ENCODE results near the gene RRM2. TPM values are rescaled to one million over a fixed set of nuclear protein-coding genes. Genes with fewer than 3 reads are reported as not detected.

The RRM2 gene
- total RNA-seq, 1 experiment from 2014 or later: 129 TPM

DNA sequence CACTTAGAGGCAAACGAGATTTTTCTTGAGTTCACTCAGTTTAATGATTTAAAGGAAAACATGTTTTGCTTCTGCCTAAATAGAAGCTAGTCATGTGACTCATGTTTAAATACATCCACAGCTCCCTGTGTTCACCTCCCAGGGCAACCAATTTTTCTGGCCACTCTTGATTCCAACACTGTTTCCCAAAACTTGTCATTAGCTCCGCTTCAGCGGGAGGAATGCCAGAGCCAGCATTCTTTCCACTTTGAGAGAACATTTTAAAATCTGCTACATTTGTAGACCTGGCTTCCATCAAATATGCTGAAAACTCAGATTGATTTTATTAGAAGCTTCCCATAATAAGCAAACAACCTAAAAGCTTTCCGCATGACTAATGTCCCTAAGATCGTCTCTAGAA, 39.5 kb upstream of the RRM2 start (continued):
- TF ChIP-seq, protein P1, sequence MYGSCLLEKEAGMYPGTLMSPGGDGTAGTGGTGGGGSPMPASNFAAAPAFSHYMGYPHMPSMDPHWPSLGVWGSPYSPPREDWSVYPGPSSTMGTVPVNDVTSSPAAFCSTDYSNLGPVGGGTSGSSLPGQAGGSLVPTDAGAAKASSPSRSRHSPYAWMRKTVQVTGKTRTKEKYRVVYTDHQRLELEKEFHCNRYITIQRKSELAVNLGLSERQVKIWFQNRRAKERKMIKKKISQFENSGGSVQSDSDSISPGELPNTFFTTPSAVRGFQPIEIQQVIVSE (CRISPR knock-in tag; IDR thresholded peaks at IDR 0.05; ENCODE audit: borderline replicate concordance): no peak
- TF ChIP-seq RELA (CRISPR knock-in tag; IDR thresholded peaks at IDR 0.05; ENCODE audit: borderline replicate concordance) (no peak), SP1 (CRISPR knock-in tag; conservative IDR thresholded peaks at IDR 0.05) (no peak), NR2C2 (CRISPR knock-in tag; IDR thresholded peaks at IDR 0.05) (no peak), NFYB (CRISPR knock-in tag; conservative IDR thresholded peaks at IDR 0.05; ENCODE audit: low read depth) (no peak), GRHL2 (CRISPR knock-in tag; IDR thresholded peaks at IDR 0.05; ENCODE audit: insufficient replicate concordance, severe bottlenecking) (no peak), ELF4 (CRISPR knock-in tag; IDR thresholded peaks at IDR 0.05; ENCODE audit: low read depth) (no peak), NR1H2 (CRISPR knock-in tag; IDR thresholded peaks at IDR 0.05) (no peak), ZNF263 (CRISPR knock-in tag; IDR thresholded peaks at IDR 0.05; ENCODE audit: low read depth) (no peak)
- TF ChIP-seq, protein P2, sequence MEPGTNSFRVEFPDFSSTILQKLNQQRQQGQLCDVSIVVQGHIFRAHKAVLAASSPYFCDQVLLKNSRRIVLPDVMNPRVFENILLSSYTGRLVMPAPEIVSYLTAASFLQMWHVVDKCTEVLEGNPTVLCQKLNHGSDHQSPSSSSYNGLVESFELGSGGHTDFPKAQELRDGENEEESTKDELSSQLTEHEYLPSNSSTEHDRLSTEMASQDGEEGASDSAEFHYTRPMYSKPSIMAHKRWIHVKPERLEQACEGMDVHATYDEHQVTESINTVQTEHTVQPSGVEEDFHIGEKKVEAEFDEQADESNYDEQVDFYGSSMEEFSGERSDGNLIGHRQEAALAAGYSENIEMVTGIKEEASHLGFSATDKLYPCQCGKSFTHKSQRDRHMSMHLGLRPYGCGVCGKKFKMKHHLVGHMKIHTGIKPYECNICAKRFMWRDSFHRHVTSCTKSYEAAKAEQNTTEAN (CRISPR knock-in tag; IDR thresholded peaks at IDR 0.05): no peak
- TF ChIP-seq, protein P3, sequence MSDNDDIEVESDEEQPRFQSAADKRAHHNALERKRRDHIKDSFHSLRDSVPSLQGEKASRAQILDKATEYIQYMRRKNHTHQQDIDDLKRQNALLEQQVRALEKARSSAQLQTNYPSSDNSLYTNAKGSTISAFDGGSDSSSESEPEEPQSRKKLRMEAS (CRISPR knock-in tag; IDR thresholded peaks at IDR 0.05): no peak
- TF ChIP-seq, protein P4, sequence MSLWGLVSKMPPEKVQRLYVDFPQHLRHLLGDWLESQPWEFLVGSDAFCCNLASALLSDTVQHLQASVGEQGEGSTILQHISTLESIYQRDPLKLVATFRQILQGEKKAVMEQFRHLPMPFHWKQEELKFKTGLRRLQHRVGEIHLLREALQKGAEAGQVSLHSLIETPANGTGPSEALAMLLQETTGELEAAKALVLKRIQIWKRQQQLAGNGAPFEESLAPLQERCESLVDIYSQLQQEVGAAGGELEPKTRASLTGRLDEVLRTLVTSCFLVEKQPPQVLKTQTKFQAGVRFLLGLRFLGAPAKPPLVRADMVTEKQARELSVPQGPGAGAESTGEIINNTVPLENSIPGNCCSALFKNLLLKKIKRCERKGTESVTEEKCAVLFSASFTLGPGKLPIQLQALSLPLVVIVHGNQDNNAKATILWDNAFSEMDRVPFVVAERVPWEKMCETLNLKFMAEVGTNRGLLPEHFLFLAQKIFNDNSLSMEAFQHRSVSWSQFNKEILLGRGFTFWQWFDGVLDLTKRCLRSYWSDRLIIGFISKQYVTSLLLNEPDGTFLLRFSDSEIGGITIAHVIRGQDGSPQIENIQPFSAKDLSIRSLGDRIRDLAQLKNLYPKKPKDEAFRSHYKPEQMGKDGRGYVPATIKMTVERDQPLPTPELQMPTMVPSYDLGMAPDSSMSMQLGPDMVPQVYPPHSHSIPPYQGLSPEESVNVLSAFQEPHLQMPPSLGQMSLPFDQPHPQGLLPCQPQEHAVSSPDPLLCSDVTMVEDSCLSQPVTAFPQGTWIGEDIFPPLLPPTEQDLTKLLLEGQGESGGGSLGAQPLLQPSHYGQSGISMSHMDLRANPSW (CRISPR knock-in tag; conservative IDR thresholded peaks at IDR 0.05; ENCODE audit: low read depth): no peak

DNA sequence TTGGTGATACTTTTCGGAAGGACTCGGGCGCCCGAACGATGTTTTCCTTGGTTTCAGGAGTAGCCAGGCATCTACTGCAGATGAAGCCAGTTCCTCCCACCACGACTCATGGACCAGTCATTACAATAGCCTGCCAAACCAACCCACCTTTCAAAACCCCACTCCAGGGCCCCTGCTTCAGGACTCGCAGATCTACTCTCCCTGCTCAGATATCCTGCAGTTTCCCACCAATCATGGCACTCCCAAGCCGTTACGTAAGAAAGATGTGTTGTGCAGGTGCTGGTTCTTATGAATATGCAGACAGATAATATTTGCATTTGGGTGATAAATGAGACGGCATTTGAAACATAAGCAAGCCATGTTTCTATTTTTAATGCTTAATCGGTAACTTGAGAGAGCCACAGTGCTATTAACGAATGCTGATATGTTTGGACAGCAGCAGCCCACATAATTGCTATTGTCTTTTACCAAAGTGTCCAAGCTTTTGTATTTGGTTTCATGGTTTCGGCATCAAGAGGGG, 38.8 kb upstream of the RRM2 start:
- no peak overlapping the region for H3K4me3 Mint-ChIP-seq

More for the DNA sequence above, 38.8 kb upstream of the RRM2 start:
- no peaks in the 10 kb centered on the region; the same call in 1 of the 2 replicates for H3K36me3 Mint-ChIP-seq
- peaks cover 18% of the 10 kb centered on the region for H3K4me1 Mint-ChIP-seq
- peaks cover 36% of the 10 kb centered on the region for H3K27me3 Mint-ChIP-seq (ENCODE audit: low read depth)
- no peak for ATAC-seq
- H3K27ac Mint-ChIP-seq: no peak overlapping the region
- TF ChIP-seq ZNF396 (CRISPR knock-in tag; IDR thresholded peaks at IDR 0.05; ENCODE audit: borderline replicate concordance): no peak
- no peak for TF ChIP-seq HMGA2 (CRISPR knock-in tag; IDR thresholded peaks at IDR 0.05)
- TF ChIP-seq, protein P5, sequence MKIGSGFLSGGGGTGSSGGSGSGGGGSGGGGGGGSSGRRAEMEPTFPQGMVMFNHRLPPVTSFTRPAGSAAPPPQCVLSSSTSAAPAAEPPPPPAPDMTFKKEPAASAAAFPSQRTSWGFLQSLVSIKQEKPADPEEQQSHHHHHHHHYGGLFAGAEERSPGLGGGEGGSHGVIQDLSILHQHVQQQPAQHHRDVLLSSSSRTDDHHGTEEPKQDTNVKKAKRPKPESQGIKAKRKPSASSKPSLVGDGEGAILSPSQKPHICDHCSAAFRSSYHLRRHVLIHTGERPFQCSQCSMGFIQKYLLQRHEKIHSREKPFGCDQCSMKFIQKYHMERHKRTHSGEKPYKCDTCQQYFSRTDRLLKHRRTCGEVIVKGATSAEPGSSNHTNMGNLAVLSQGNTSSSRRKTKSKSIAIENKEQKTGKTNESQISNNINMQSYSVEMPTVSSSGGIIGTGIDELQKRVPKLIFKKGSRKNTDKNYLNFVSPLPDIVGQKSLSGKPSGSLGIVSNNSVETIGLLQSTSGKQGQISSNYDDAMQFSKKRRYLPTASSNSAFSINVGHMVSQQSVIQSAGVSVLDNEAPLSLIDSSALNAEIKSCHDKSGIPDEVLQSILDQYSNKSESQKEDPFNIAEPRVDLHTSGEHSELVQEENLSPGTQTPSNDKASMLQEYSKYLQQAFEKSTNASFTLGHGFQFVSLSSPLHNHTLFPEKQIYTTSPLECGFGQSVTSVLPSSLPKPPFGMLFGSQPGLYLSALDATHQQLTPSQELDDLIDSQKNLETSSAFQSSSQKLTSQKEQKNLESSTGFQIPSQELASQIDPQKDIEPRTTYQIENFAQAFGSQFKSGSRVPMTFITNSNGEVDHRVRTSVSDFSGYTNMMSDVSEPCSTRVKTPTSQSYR (CRISPR knock-in tag; IDR thresholded peaks at IDR 0.05): no peak
- TF ChIP-seq, protein P6, sequence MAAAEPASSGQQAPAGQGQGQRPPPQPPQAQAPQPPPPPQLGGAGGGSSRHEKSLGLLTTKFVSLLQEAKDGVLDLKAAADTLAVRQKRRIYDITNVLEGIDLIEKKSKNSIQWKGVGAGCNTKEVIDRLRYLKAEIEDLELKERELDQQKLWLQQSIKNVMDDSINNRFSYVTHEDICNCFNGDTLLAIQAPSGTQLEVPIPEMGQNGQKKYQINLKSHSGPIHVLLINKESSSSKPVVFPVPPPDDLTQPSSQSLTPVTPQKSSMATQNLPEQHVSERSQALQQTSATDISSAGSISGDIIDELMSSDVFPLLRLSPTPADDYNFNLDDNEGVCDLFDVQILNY (CRISPR knock-in tag; IDR thresholded peaks at IDR 0.05): no peak
- TF ChIP-seq, protein P3 (CRISPR knock-in tag; IDR thresholded peaks at IDR 0.05): no peak
- TF ChIP-seq NR2C2 (CRISPR knock-in tag; IDR thresholded peaks at IDR 0.05): no peak
- CTCF ChIA-PET: interaction anchor here (1.0 to 5.4 kb wide), 3 partner anchors 13 to 284 kb away, joined by 3 to 37 read pairs (median 10); no protein-coding TSS in a partner anchor
- no peaks in the 10 kb centered on the region for H3K9me3 Mint-ChIP-seq
- no peak for DNase-seq (ENCODE audit: low spot score)
- POLR2A ChIA-PET: no interaction called here

All from WTC11 (cell line).